ENCODE data around the gene ATG7. TPM values are rescaled to one million over a fixed set of nuclear protein-coding genes. Genes with fewer than 3 reads are reported as not detected.
A peak's percentile ranks its signal among the peaks of the same experiment; 100 is the strongest.

Gene ATG7
- total and polyA plus RNA-seq, 10 of the 15 experiments (the other 5 are each of a cell fraction or from before 2014, with no cell fraction given): 13.5 to 49.5 (median 26.4) TPM

DNA sequence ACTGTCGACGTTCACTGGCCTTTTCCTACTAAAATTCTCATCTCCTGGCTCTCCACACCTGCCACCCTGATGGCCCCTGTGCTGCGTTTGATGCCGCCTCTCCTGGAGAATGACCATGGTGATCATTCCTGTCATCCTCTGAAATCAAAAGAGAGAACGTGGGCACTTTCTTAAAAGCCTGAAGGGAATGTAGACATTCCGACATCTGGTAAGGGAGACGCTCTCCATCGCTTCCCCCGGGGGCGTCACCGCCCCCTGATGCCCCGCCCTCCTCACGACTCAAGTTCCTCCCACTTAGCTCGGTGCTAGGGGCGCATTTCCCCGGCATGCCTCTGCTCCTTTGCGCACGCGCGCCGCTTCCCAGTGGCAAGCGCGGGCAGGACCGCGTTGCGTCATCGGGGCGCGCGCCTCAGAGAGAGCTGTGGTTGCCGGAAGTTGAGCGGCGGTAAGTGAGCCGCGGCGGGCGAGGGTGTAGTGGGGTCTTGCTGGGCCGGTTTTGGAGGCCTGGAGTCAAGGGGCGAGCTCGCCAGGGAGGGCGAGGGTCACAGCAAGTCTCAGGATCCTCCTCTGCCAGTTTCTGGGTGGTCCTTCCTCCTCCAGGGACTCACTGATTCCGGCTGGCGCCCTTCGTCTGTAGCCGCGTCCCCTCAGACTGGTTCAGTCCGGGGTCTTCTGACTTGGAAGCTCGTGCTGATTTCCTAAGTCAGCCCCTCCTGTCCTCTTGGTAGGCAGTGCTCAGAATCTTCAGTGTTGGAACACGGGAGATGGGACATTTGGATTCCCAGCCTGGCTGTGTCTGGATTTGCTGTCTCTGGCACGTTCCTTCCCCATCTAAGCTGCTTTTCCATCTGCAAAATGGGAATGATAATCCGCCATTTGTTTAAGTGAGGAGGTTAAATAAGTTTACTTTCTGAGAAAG is at the start of gene ATG7 (continued):
- TF ChIP-seq ZNF687 (IDR thresholded peaks at IDR 0.05) (peak; percentile 45; the same call in 1 of the 2 replicates), DPF2 (IDR thresholded peaks at IDR 0.05) (0 out of 2 replicates have a peak, but pooled peaks have one; percentile 34), CBX3 (IDR thresholded peaks at IDR 0.05; ENCODE audit: borderline replicate concordance, low read depth) (no peak), ZSCAN29 (IDR thresholded peaks at IDR 0.05) (no peak), ATF7 (IDR thresholded peaks at IDR 0.05; ENCODE audit: low read depth) (peak; percentile 94), POLR2AphosphoS5 (IDR thresholded peaks at IDR 0.05; ENCODE audit: low read length) (peak; percentile 82), BRCA1 (IDR thresholded peaks at IDR 0.05; ENCODE audit: low read depth, low read length) (no peak), KDM1A (IDR thresholded peaks at IDR 0.05; ENCODE audit: borderline replicate concordance) (no peak), SPI1 (IDR thresholded peaks at IDR 0.05; ENCODE audit: borderline replicate concordance, insufficient read depth, low read depth, low read length) (peak; percentile 28; the same call in 1 of the 2 replicates), SP1 (IDR thresholded peaks at IDR 0.05; ENCODE audit: low read depth, low read length) (no peak), PRDM15 (CRISPR knock-in tag; IDR thresholded peaks at IDR 0.05) (no peak), PAX5 (IDR thresholded peaks at IDR 0.05; ENCODE audit: borderline replicate concordance, low read depth, low read length) (peak; percentile 40; the same call in 1 of the 2 replicates), BCL11A (IDR thresholded peaks at IDR 0.05; ENCODE audit: low read depth, low read length) (no peak), NR2C1 (IDR thresholded peaks at IDR 0.05) (no peak)
- TF ChIP-seq, protein P1, sequence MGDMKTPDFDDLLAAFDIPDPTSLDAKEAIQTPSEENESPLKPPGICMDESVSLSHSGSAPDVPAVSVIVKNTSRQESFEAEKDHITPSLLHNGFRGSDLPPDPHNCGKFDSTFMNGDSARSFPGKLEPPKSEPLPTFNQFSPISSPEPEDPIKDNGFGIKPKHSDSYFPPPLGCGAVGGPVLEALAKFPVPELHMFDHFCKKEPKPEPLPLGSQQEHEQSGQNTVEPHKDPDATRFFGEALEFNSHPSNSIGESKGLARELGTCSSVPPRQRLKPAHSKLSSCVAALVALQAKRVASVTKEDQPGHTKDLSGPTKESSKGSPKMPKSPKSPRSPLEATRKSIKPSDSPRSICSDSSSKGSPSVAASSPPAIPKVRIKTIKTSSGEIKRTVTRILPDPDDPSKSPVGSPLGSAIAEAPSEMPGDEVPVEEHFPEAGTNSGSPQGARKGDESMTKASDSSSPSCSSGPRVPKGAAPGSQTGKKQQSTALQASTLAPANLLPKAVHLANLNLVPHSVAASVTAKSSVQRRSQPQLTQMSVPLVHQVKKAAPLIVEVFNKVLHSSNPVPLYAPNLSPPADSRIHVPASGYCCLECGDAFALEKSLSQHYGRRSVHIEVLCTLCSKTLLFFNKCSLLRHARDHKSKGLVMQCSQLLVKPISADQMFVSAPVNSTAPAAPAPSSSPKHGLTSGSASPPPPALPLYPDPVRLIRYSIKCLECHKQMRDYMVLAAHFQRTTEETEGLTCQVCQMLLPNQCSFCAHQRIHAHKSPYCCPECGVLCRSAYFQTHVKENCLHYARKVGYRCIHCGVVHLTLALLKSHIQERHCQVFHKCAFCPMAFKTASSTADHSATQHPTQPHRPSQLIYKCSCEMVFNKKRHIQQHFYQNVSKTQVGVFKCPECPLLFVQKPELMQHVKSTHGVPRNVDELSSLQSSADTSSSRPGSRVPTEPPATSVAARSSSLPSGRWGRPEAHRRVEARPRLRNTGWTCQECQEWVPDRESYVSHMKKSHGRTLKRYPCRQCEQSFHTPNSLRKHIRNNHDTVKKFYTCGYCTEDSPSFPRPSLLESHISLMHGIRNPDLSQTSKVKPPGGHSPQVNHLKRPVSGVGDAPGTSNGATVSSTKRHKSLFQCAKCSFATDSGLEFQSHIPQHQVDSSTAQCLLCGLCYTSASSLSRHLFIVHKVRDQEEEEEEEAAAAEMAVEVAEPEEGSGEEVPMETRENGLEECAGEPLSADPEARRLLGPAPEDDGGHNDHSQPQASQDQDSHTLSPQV (IDR thresholded peaks at IDR 0.05): no peak
